K562 (cell line): ENCODE results near the gene SFXN2. TPM values are rescaled to one million over a fixed set of nuclear protein-coding genes. Genes with fewer than 3 reads are reported as not detected.

ENCODE experiments used
- ADNP ChIP-seq: fragments of 200-800 bp; sonication (Bioruptor generic); IDR thresholded peaks from 2 replicates; pipeline ENCODE4 v1.6.1; 2016; ENCODE audit warnings: missing genetic modification characterization, missing compliant biosample characterization
- ATF1 ChIP-seq, 2 experiments: fragments of 450-650 bp in 1 of 2; IDR thresholded peaks; 2 replicates each; pipeline ENCODE4 v1.6.1; 2016; ENCODE audit warnings: missing compliant biosample characterization in 1 of 2, missing genetic modification characterization in 1 of 2
- GABPA ChIP-seq: fragments of 200-800 bp; sonication (Bioruptor generic); conservative IDR thresholded peaks from 2 replicates; pipeline ENCODE4 v1.6.1; 2016; ENCODE audit warnings: low read depth, missing genetic modification characterization, missing compliant biosample characterization
- GTF2E2 ChIP-seq: fragments of 200-800 bp; sonication (Bioruptor generic); IDR thresholded peaks from 2 replicates; pipeline ENCODE4 v1.6.1; 2016; ENCODE audit warnings: missing genetic modification characterization, missing compliant biosample characterization
- HDAC3 ChIP-seq: fragments of 450-650 bp; IDR thresholded peaks from 2 replicates; pipeline ENCODE4 v1.6.1; 2018; ENCODE audit warnings: borderline replicate concordance, mild to moderate bottlenecking, moderate library complexity; ENCODE audit not compliant: partially characterized antibody
- ILF3 ChIP-seq: fragments of 450-650 bp; IDR thresholded peaks from 2 replicates; pipeline ENCODE4 v1.6.1; 2018; ENCODE audit warnings: antibody characterized with exemption, mild to moderate bottlenecking, moderate library complexity, borderline replicate concordance
- MAZ ChIP-seq, 2 experiments: fragments of 450-650 bp in 1 of 2; sonication (generic) in 1 of 2; formaldehyde crosslinking; IDR thresholded peaks in 1 of 2; conservative IDR thresholded peaks in 1 of 2; 2 replicates each; pipeline versions ENCODE4 v1.4.0 to v1.5.0; 2020; ENCODE audit warnings: mild to moderate bottlenecking in 1 of 2, missing genetic modification reagents in 1 of 2
- REST ChIP-seq, 2 experiments: fragments of 450-650 bp; formaldehyde crosslinking in 1 of 2; IDR thresholded peaks; 2 replicates each; pipeline versions ENCODE4 v1.4.0 to v1.6.1; 2014 to 2020; ENCODE audit warnings: mild to moderate bottlenecking in 2 of 2, borderline replicate concordance in 1 of 2, low read depth in 1 of 2
- TAF7 ChIP-seq: fragments of 450-650 bp; IDR thresholded peaks from 2 replicates; pipeline ENCODE4 v1.6.1; 2016; ENCODE audit warnings: missing genetic modification characterization, missing compliant biosample characterization
- TCF7 ChIP-seq: sonication (generic); IDR thresholded peaks from 2 replicates; pipeline ENCODE4 v1.6.1; 2016; ENCODE audit warnings: antibody characterized with exemption, borderline replicate concordance
- polyA plus RNA-seq, 8 experiments: library from polyadenylated mRNA; depleted of rRNA in 4 of 8; stranded (reverse) in 5 of 8; unstranded in 3 of 8; fragments of >200 nt; fragmentation: Nextera tagmentation in 2 of 8; fragmentation: Illumina TruSeq in 1 of 8; extraction: Ambion mirVana in 2 of 8; extraction: Trizol in 1 of 8; gene quantifications; 2 replicates each; pipeline versions ENCODE4 v1.2.1 to v1.2.3, GENCODE V29; 2011 to 2014; ENCODE audit warnings: inconsistent platforms in 1 of 8, missing spikeins in 1 of 8
- total RNA-seq, 7 experiments: library from RNA; depleted of rRNA in 6 of 7; stranded (reverse); fragments of >200 nt in 6 of 7; fragmentation: Illumina TruSeq in 2 of 7; extraction: Trizol in 2 of 7; gene quantifications; 2 replicates each; pipeline versions ENCODE4 v1.2.1 to v1.2.3, GENCODE V29; 2011 to 2021; ENCODE audit warnings: low replicate concordance in 1 of 7
- TF ChIP-seq, protein P1 (sequence below), 3 experiments: IDR thresholded peaks in 2 of 3; conservative IDR thresholded peaks in 1 of 3; 2 replicates each; pipeline ENCODE4 v1.5.1; 2011 to 2012; ENCODE audit warnings: low read length in 3 of 3, mild to moderate bottlenecking in 3 of 3, control low read depth in 2 of 3, improper control_type of control experiment in 1 of 3, inconsistent platforms in 1 of 3, low read depth in 1 of 3, mixed read lengths in 1 of 3, moderate library complexity in 1 of 3; ENCODE audit not compliant: insufficient read depth in 2 of 3
- TF ChIP-seq, protein P2 (sequence below): sonication (generic); formaldehyde crosslinking; IDR thresholded peaks from 2 replicates; pipeline ENCODE4 v1.8.0; 2022; ENCODE audit warnings: missing genetic modification reagents, mild to moderate bottlenecking, borderline replicate concordance

Gene SFXN2
- total and polyA plus RNA-seq, 9 of the 15 experiments (the other 6 are each of a cell fraction or from before 2014, with no cell fraction given): 7.3 to 23.8 (median 15.7) TPM

GRCh38 chr10:102775935-102776669 lies 61.7 kb downstream of the SFXN2 start (continued):
- TF ChIP-seq GABPA (tag): no peak
- TF ChIP-seq, protein P1, sequence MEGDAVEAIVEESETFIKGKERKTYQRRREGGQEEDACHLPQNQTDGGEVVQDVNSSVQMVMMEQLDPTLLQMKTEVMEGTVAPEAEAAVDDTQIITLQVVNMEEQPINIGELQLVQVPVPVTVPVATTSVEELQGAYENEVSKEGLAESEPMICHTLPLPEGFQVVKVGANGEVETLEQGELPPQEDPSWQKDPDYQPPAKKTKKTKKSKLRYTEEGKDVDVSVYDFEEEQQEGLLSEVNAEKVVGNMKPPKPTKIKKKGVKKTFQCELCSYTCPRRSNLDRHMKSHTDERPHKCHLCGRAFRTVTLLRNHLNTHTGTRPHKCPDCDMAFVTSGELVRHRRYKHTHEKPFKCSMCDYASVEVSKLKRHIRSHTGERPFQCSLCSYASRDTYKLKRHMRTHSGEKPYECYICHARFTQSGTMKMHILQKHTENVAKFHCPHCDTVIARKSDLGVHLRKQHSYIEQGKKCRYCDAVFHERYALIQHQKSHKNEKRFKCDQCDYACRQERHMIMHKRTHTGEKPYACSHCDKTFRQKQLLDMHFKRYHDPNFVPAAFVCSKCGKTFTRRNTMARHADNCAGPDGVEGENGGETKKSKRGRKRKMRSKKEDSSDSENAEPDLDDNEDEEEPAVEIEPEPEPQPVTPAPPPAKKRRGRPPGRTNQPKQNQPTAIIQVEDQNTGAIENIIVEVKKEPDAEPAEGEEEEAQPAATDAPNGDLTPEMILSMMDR (IDR thresholded peaks at IDR 0.05 in 2 of 3, conservative IDR thresholded peaks at IDR 0.05 in 1 of 3; ENCODE audit: insufficient read depth in 2 of 3, low read depth in 1 of 3, low read length in 3 of 3): no peak
- TF ChIP-seq ILF3: no peak
- TF ChIP-seq, protein P2, sequence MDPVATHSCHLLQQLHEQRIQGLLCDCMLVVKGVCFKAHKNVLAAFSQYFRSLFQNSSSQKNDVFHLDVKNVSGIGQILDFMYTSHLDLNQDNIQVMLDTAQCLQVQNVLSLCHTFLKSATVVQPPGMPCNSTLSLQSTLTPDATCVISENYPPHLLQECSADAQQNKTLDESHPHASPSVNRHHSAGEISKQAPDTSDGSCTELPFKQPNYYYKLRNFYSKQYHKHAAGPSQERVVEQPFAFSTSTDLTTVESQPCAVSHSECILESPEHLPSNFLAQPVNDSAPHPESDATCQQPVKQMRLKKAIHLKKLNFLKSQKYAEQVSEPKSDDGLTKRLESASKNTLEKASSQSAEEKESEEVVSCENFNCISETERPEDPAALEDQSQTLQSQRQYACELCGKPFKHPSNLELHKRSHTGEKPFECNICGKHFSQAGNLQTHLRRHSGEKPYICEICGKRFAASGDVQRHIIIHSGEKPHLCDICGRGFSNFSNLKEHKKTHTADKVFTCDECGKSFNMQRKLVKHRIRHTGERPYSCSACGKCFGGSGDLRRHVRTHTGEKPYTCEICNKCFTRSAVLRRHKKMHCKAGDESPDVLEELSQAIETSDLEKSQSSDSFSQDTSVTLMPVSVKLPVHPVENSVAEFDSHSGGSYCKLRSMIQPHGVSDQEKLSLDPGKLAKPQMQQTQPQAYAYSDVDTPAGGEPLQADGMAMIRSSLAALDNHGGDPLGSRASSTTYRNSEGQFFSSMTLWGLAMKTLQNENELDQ (CRISPR knock-in tag): no peak
- no peak for TF ChIP-seq ATF1 (CRISPR knock-in tag; IDR thresholded peaks at IDR 0.05)
- peak; percentile 20; the same call in 1 of the 2 replicates for TF ChIP-seq ATF1 (tag; IDR thresholded peaks at IDR 0.05)
- TF ChIP-seq MAZ (CRISPR knock-in tag; conservative IDR thresholded peaks at IDR 0.05 in 1 of 2, IDR thresholded peaks at IDR 0.05 in 1 of 2): 0 out of 4 replicates have a peak, but pooled peaks of 1 of the 2 experiments have one; percentile 16
- no peak for TF ChIP-seq REST (IDR thresholded peaks at IDR 0.05; ENCODE audit: borderline replicate concordance)
- TF ChIP-seq REST (CRISPR knock-in tag; IDR thresholded peaks at IDR 0.05; ENCODE audit: low read depth): no peak
- no peak for TF ChIP-seq GTF2E2 (tag)
- no peak for TF ChIP-seq TCF7
- no peak for TF ChIP-seq HDAC3
- TF ChIP-seq TAF7 (tag): no peak
- TF ChIP-seq ADNP (tag): no peak
